NCI-H1417 treated with DMSO at 0.1 percent for 48 hours (cell line): Measurements from ENCODE around the gene LBP.
"Not testable (repeated sequence)": the region's sequence is repeated elsewhere in the genome, so short reads cannot be mapped to it uniquely, and the experiment has no call there.

Experiments used
- DNase-seq: peaks from one replicate; lab custom pipeline; 2025; lab: John Stamatoyannopoulos, UW

Gene LBP

DNA sequence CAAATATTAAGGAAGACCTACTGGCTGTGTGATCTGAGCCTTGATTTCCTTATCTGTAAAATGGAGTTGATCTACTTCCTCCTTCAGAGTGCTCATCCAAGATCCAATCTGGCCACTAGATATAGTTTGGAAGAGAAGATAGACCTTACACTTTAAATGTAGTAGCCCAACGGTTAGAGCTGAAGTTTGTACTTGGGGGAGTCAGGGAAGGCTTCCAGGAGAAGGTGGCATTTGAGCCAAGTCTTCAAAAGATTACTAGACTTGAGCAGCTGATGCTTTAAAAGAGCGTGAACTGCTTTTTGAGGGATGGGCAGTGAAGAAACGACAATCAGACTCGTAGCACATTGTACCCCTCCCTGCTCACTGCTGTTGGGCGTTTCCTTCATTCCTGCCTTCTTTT is 3.6 kb downstream of the LBP start:
- DNase-seq = no peak

DNA sequence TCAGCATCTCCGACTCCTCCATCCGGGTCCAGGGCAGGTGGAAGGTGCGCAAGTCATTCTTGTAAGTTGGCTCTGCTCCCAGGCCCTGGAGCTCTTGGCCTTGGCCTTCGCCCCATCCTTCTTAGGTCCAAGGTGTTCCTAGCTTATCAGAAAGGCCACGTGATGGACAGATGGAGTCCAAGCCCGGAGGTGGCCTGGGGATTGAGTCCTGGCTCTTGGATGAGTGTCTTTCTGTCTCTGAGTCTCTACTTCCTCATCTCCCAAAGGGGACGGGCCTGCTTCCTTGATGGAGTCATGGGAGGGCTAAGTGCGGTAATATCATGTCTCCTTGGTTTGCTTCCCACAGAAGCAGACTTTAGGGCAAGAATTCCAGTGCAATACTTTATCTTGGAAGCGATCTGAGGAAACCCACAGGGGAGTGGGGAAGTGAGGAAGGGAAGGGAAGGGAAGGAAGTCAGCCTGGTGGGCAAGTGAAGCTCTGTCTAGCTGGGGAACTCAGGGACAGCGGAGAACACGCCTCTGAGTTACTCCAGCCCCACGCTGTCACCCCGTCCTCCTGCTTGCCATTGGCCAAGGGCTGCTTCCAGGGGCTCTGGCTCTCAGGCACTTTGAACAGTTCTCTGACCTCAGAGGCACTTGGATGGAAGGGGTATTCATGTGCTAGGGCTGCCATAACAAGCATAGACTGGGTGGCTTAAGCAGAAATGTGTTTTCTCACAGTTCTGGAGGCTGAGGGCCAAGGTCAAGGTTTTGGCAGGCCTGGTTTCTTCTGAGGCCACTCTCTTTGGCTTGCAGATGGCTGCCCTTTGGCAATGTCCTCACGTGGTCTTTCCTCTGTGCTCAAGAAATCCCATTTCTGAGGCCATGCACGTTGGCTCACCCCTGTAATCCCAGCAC is 4.8 kb downstream of the LBP start:
- DNase-seq = no peak

DNA sequence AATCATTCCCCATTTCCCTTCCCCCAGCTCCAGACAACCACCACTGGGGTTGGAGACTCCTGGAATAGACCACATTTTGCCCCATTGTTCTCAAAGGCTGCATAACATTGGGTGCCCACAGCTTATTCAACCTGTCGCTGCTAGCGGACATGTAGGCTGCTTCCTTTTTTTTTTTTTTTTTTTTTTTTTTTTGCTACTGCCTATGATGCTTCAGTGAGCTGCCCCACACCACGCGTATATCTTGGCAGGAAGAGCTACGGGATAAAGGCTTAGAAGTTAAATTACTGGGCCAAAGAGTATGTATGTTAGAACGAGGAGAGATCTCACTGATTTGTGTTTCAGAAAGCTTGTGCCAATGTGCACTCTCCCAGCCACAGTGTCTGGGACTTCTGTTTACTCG is 7.0 kb downstream of the LBP start:
- no peak for DNase-seq

DNA sequence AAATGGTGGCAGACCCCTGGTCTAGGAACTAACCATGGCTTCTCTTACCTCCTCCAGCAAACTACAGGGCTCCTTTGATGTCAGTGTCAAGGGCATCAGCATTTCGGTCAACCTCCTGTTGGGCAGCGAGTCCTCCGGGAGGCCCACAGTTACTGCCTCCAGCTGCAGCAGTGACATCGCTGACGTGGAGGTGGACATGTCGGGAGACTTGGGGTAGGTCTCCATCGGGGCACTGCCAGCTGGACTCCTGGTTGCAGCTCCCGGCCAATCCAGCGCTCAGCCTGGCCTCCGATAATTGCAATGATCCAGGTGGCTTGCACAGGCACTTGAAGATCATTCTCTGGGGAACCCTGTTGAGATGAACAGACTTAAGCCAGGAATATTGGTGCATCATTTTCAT is 7.9 kb downstream of the LBP start:
- no peak for DNase-seq

- no peak for DNase-seq
These were observed 9.1 kb downstream of the LBP start for GRCh38 chr20:38355161-38356012.

DNA sequence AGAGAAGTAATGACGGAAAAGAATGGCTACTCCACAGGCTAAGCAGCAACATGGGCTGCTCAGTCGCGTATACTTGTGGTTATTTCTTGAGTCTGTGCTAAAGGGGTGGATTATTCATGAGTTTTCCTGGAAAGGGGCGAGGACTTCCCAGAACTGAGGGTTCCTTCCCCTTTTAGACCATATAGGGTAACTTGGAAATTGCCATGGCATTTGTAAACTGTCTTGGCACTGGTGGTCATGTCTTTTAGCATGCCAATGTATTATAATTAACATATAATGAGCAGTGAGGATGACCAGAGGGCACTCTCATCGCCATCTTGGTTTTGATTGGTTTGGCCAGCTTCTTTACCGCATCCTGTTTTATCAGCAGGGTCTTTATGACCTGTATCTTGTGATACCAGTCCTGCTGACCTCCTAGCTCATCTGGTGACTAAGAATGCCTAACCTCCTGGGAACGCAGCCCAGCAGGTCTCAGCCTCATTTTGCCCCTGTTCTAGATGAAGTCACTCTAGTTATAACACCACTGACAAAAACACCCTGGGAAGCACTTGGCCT is 11.4 kb downstream of the LBP start:
- no peak for DNase-seq

DNA sequence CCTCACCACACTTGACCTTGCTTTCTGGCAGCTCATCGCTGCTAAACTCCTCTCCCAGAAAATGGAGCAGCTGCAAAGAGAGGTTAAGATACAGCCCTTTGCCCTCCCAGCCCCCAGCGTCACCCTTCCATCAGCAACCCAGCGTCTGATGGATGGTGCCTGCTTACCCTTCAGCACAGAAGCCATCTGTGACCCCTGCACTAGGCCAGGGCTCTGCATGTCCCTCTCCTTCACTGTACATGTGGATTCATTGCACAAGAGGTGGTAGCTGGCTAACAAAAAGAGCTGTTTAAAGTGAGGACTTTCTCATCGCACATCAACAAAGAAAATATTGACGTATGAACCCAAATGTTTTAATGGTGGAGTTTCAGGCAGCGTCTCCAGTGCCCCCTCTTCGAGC is 12.3 kb downstream of the LBP start:
- DNase-seq = no peak

DNA sequence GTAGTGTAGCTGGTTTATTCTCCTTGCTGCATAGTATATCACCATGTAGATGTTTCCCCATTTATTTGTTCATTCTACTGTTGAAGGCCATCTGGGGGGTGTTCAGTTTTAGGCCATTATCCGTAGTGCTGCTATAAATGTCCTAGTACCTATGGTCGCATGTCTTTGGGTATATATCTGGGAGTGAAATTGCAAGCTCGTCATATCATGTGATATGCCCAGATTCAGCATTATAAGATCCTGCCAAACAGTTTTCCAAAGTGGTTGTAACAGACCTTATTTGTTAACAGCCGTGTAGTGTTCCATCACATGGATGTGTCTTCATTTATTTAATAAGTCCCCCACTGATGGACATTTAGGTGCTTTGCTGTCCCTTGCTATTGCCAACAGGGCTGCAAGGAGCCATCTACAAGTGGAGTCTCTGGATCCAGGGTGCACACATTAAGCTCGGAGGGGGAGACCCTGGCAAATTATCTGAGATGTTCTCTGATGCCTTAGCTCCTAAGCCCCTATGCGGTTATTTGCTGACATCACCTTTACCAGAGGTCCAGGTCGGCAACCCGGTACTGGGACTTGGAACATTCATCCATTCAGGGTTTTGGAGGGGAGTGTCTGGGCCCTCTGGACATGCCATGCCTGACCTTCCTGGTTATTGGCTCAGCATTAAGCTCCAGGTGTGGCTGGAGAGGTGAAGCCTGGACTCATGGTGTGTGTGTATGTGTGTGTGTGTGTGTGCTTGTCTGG is 16.9 kb downstream of the LBP start:
- no peak for DNase-seq

GRCh38 chr20:38369389-38369788 is 23.1 kb downstream of the LBP start:
- DNase-seq = no peak

GRCh38 chr20:38372806-38373205 is 26.5 kb downstream of the LBP start:
- no peak for DNase-seq

GRCh38 chr20:38373231-38373867 is 27.1 kb downstream of the LBP start:
- DNase-seq = no peak

GRCh38 chr20:38373898-38374297 is 27.6 kb downstream of the LBP start:
- no peak for DNase-seq

GRCh38 chr20:38377039-38377685 is 30.9 kb downstream of the LBP start:
- DNase-seq = no peak

DNA sequence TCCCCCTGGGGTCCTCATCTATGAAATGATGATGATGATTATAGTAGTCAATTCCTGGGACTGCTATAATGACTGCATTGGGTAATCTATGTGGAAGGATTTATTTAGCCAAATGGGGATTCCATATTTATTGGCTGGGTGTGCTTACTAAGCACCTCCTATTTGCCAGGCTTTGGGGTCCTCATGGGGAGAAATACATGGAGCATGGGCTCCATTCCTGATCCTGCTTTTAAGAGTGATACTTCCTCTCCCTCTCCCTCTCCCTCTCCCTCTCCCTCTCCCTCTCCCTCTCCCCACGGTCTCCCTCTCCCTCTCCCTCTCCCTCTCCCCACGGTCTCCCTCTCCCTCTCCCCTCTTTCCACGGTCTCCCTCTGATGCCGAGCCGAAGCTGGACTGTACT is 31.6 kb downstream of the LBP start:
- DNase-seq = not testable (repeated sequence)

- no peak for DNase-seq
These were observed 36.9 kb downstream of the LBP start for GRCh38 chr20:38383147-38383546.

DNA sequence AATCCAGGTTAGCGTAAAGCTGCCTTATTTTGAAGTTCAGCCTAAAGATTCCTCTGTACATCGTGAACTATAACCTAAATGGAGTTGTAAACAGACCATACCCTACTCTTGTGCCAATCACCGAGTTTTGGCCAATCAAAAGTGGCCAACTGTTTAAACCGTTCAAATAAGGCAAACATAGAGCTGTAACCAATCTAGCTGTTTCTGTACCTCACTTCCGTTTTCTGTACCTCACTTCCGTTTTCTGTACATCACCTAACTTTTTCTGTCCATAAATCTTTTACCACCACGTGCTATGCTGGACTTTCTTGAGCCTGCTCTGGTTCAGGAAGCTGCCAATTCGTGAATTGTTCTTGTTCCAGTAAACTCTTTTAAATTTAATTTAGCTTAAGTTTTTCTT is 39.7 kb downstream of the LBP start:
- no peak for DNase-seq

DNA sequence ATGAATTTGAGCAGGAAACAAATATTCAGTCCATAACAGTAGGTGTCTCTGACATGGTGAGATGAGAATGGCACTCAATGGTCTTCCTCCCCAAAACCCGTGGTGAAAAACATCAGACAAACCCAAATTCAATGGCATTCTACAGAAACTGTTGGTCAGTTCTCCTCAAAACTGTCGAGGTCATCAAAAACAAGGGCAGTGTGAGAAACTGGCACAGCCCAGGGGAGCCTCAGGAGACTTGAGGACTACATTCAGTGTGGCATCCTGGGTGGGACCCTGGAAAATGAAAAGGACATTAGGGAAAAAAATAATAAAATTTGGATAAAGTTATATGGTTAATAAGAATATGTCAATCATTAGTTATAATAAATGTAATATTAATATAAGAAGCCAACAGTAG is 40.6 kb downstream of the LBP start:
- DNase-seq = no peak

GRCh38 chr20:38387953-38388352 is 41.7 kb downstream of the LBP start:
- DNase-seq = no peak

GRCh38 chr20:38392356-38392755 is 46.1 kb downstream of the LBP start:
- DNase-seq = no peak

- no peak for DNase-seq
These were observed 47.0 kb downstream of the LBP start for GRCh38 chr20:38393259-38393658.

- DNase-seq = no peak
These were observed 48.9 kb downstream of the LBP start for GRCh38 chr20:38395165-38395564.
